Activated gamma-delta T cell treated with anti-CD3 and anti-CD28 coated beads, Interleukin-2, amount 50 U/mL, for 16 hours (primary cell): ENCODE measurements around the gene SNAP47.

Source experiments
- DNase-seq: peaks from one replicate; pipeline ENCODE4 v3.0.0-alpha.2; 2020; ENCODE audit warnings: low read depth

Gene SNAP47

DNA sequence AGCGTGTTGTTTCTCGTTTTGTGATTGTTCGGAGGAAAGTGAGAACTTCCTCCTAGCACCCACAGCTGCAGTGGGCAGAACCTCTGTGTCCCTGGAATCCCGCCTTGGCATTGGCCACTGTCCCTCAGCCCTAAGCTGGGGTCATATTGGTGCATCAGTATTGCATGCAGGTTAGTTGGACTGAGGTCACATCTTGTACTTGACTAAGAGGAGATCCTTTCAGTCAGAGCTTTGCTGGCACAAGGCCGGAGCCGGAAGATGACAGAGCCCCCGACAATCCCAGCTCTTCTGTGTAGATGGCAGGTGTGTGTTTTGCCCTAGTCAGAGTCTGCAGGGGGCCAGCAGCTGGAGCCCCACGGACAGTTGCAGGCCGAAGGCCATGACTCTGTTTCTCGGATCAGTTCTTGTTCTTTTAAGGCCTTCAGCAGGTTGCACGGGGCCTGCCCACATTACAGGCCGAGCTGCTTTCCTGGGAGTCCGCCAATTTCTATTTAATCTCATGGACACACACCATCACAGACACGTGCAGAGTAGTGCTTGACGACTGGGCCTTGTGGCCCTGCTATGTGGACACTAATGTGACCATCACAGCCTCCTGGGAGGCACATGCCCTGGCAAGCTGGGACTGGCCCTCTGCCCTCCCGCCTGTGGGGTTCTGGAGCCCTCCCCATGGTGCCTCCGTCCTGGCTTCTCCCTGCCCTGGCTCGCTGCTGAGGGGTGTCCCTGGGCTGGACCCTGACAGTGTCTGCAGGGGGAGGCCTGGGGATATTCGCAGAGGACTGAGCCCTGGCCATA lies 14.9 kb downstream of the SNAP47 start:
- no peak for DNase-seq

DNA sequence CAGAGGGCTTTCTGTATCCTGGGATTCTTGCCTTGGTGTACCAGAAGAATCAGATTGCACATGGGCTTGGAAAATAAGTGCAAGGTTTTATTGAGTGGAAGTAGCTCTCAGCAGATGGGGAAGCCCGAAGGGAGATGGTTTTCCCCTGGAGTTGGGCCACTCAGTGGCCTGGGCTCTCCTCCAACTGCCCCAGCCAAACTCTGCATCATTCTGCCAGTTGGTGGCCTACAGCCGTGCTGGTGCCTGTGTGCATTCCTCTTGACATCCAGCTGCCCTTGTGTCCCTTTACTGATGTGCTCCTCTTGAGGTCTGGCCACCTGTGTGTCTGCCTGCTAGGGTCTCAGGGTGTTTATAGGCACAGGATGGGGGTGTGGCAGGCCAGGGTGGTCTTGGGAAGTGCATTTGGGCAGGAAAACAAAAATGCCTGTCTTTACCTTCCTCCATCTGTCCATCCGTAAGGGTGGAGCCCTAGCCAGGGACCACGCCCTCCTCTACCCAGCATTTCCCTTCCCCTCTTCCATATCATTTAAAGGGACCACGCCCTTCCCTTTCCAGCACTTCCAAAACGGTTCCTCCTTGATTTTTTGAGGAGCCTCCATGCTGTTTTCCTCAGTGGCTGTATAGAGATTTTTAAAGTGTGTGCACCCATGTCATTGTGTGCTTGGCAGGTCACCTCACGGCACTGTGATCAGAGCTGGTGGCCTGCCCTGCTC lies 18.9 kb downstream of the SNAP47 start:
- DNase-seq: no peak

DNA sequence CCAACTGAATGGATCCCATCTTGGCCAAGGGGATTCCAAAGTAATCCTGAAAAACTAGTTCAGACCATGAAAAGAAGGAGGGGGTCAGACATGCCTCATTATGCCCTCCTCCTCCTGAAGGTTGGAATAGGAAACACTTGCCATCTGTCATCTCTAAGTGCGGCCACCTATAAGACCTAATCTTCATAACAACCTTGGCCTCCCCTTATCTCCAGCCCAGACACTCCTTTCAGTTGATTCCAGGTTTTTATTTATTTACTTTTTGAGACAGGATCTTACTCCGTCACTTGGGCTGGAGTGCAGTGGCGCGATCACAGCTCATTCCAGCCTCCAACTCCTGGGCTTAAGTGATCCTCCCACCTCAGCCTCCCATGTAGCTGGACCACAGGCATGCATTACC lies 19.7 kb downstream of the SNAP47 start:
- no peak for DNase-seq

DNA sequence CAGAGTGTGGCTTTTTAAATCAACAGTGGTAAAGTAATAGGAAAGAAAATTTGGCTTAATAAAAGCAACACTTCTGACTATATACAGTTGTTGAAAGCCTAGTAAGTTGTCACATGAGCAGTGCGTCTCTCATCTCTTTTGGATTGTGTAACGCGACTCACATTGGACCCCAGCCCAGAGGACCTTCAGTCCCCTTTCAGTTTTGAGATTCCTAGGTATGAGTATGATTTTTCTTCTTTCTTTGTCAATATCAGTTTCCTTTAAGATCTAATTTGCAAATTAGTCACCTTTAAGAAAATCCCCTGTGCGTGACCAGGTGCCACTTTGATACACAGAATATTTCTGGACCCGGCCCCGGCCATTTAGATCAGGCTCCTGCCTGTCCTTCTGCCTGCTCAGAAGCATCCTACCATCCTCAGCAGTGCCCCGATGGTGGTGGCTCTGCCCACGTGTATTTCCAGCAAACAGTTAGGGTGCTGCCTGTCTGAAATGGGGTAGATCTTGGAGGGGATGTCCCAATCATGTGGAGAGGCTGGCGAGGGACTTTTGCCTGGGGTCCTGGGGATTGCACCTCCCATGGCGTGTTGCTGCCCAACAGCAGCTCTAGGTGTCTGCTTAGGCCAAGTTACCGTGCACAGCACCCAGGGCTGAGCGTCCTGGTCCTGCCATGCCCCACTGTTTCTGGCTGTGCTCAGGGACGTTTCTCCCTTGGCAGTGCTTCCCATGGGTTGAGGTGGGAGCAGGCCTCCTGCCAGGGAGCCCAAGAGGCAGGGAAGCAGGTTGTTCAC lies 21.1 kb downstream of the SNAP47 start:
- DNase-seq: no peak

DNA sequence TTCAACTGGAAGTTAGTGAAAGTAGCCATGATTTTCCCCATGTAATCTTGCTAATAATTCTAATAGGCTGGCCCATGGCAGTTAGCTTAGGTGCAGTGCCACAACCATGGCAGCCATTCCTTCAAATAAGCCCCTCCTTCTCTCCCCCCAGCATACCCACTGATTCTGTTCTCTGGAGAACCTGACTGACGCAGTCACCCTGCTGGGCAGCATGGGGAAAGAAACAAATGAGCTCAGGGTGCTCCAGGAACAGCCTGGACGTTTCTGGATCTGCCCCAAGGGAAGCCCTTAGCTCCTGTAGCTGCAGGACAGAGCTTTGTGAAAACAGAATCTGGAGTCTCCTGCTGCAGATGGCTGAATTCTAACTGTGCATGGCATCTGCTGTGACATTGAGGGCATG lies 22.5 kb downstream of the SNAP47 start:
- no peak for DNase-seq

- no peak for DNase-seq
These were observed 23.1 kb downstream of the SNAP47 start for GRCh38 chr1:227758366-227758765.

DNA sequence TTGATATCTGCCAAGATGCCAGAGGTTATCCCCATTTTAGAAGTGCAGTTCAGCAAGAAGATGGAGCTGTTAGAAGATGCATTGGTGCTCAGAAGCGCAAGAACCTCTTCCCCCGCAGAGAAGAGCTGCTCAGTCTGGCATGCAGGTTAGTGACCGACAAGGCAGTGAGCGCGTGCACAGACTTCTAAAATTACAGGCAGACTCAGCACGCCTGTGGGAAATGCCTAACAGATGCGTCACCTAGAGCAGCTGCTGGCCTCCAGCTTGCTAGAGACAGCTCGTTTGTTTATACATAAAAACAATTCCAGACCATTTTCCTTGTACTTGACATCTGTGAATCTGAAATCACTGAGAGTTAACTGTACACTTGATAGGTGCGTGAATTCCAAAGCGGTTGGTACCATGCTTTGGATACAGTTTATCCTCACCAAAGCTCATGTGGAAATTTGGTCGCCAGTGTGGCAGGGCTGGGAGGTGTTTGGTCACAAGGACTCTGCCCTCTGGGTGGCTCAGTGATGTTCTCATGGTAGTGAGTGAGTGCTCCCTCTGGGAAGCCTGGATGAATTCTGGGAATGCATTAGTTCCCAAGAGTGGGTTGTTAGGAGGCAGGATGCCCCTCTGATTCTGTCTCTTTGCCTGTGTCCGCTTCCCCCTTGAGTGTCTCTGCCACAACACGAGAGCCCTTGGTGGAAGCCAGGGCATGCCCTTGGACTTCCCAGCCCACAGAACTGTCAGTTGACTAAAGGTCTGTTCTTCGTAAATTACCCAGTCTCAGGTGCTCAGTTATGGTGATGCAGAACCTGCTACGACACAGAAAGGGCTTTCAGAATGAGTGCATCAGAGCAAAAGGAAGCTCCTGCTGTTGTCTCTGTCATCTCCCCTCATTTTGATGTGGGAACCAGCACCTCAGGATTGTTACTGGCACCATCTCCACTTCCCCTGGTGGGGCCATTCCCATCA lies 24.4 kb downstream of the SNAP47 start:
- DNase-seq: no peak

DNA sequence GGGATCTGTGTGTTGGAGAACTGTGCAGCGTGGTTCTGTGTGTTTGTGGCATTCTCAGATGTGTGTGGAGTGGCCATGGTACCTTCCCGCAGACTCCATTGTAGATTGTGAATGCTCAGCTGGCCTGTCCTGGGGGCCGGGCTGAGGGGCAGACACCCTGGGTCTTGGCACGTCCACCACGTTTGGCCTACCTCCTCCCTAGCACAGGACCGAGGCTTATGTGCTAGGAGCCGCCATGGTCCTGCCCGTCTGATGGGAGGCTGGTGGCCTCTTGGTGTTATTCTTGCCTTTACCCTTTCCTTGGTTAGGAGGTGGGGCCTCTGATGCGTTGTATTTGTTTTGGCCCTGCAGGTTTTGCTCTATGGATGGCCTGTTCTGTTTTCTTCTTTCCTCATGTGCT lies 25.1 kb downstream of the SNAP47 start:
- DNase-seq: no peak

DNA sequence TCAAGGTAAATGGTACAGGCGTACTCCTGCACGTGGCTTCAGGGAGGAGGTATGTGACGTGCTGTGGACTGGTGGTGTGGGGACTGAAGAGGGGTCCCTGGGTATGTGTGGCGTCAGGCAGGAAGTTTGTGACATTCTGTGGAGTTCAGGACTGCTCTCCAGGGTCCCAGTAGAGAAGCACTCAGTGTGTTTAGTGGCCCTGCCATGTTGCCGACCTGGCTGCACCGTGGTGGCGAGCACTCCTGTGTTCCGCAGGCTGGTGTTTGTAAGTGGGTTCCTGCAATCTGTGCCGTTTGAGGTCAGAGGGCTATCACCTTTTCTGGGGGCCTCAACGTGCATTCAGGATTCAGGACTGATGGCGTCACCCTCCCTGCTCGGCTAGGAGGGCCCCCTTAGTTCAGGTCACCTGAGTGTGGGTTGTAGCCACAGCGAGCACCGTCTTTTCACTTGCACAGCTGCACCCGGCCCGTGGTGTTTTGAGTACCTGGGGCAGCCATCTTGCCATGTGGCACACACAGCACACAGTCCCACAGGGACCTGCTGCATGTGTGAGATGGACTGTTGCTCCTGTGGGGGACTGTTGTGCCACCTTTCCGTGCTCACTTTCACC lies 26.5 kb downstream of the SNAP47 start:
- no peak for DNase-seq

GRCh38 chr1:227762231-227762911 lies 27.1 kb downstream of the SNAP47 start:
- DNase-seq: peak; percentile 74

DNA sequence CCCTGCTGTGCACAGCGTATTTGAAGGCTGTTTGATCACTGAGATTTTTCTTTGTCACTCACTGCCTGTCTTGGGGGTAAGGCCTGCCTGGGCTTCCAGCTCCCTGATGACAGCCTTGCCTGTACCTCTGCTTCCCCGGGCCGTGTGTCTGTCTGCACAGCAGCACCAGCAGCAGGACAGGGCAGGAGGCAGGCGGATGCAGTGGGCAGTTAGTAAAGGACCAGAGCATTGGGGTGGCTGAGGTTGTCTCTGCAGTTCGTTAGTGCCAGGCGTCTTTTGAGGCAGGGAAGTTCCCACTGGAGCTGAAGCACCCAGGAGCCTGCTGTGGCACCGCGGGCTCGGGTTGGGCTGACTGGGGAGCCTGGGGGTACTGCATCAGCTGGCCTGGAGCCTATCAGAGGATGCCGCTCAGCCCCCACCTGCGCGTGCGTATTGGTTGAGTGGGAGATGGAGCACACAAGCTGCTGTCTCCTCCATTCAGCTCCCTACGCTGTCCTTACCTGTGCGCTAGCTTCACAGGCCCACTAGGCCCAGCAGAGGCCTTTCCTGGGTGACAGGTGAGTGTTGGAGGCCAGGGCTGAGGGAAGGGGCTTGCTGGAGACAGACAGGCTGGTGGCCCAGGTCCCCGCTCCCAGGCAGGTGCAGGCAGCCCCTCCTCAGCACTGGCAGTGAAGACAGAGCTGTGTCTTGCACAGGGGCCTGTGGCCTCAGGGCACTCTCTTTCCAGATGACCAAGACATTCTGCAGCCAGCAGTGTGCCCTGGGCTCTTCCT lies 28.2 kb downstream of the SNAP47 start:
- DNase-seq: no peak

- DNase-seq: no peak
These were observed 28.8 kb downstream of the SNAP47 start for GRCh38 chr1:227764019-227764391.

GRCh38 chr1:227765261-227766014 lies 30.2 kb downstream of the SNAP47 start:
- DNase-seq: no peak

DNA sequence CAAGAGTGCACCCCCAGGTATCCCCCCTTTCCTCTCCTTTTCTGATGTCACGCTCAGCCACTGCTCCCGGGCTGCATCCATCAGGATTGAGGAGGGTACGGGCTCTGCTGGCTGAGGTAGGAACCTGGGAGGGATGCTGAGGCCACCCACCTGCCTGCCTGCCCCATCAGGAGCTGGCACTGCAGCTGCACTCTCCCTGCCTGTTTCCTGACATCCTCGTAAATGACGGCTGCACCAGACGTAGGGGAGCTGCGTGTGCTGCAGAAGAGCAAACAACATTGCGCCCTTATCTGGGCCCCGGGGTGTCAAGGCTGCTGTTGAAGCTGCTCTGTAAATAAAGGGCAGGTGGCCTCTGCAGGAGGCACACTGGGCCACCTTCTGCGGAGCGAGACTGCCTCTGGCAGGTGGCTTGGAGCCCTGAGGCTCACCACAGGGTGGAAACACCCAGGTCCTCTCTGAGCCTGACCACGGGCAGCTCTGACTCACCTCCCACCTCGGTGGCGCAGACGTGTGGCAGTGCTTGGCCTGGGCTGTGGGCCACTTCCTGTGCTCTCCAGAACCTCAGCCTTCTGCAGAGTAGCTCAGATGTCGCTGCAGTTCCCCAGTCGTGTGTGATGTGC lies 30.9 kb downstream of the SNAP47 start:
- DNase-seq: peak; percentile 78

- DNase-seq: no peak
These were observed 31.5 kb downstream of the SNAP47 start for GRCh38 chr1:227766653-227767277.

DNA sequence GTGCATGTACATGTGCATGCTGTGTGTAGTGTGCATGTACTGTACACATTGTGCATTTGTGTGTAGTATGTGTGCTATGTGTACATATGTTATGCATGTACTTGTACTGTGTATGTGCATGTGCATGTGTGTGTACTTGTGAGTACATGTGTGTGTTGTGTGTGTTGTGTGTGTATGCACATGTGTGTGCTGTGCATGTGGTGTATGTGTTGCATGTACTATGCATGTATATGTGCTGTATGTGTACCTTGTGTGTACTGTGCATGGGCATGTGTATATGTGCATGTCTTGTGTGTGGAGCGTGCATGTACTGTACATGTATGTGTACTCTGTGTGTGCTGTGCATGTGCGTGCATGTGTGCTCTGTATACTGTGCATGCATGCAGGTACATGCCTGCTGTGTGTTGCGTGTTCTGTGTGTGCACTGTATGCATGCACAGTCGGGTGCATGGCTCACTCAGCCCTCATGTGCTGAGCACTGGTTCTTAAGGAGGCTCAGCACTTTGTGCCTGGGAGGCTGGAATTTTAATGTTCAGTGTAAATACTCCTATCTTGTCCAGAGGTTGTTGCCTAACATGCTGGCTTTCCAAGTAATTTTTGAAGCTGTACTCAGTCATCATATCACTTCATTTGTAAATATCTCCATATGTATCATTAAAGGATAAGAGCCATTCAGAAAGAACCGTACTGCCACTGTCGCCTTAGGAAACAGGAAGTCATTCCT lies 32.3 kb downstream of the SNAP47 start:
- DNase-seq: no peak

DNA sequence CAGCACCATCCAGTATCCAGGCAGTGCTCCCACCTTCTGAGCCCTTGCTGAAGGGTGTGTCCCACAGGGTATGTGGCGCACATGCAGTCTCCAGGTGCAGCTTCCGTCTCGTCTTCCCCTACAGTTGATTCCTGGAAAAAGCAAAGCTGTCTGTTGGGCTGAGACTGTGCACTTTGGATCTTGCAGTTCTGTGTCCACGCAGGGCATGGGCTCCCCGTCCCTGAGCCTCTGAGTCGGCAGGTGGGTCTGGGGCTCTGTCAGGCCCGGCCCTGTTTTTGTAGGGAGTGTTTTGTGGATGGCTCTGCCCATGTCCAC lies 32.8 kb downstream of the SNAP47 start:
- DNase-seq: no peak

DNA sequence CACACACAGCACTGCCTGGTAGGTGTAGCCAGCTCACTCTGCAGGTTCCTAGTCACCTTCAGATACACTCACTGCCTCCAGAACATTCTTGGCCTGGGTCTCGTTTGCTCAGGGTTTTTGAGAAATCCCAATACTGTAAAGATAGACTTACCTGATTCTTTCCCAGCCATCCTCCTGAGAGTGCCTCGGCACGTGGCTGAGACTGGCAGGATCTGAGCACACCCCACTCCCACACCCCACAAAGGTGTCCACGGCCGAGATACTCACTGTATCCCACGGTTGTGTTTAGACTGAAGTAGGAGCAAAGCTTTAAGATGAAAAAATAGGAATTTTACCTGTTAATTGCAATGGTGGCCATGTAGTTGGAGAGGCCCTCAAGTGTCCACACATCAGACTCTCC lies 33.4 kb downstream of the SNAP47 start:
- no peak for DNase-seq
